WERI-Rb-1 (cell line): ENCODE data around the gene RADIL.

Source experiments
- DNase-seq: peaks from one replicate; pipeline ENCODE4 v3.0.0-alpha.2; 2020
- H3K27ac ChIP-seq: fragments of 250-450 bp; sonication (Bioruptor Pico); 2 replicates; pipeline ENCODE4 v1.5.1; 2020; ENCODE audit warnings: mild to moderate bottlenecking, moderate library complexity
- H3K27me3 ChIP-seq: fragments of 250-450 bp; sonication (Bioruptor Pico); 2 replicates; pipeline ENCODE4 v1.5.1; 2021; ENCODE audit warnings: mild to moderate bottlenecking, low read depth, moderate library complexity; ENCODE audit not compliant: insufficient read depth, severe bottlenecking
- H3K36me3 ChIP-seq: fragments of 250-450 bp; sonication (Bioruptor Pico); 2 replicates; pipeline ENCODE4 v1.5.1; 2020; ENCODE audit warnings: mild to moderate bottlenecking, moderate library complexity
- H3K4me3 ChIP-seq: 2 replicates; pipeline ENCODE4 v1.5.1; 2011; ENCODE audit warnings: low read depth, mild to moderate bottlenecking, control low read depth, low read length
- H3K9me3 ChIP-seq: fragments of 250-450 bp; sonication (Bioruptor Pico); 2 replicates; pipeline ENCODE4 v1.5.1; 2021; ENCODE audit warnings: mild to moderate bottlenecking, moderate library complexity; ENCODE audit not compliant: severe bottlenecking
- TF ChIP-seq, protein P1 (sequence below): IDR thresholded peaks from 2 replicates; pipeline ENCODE4 v1.5.1; 2011; ENCODE audit warnings: low read depth, mild to moderate bottlenecking, control low read depth, inconsistent platforms, low read length

RADIL gene

DNA sequence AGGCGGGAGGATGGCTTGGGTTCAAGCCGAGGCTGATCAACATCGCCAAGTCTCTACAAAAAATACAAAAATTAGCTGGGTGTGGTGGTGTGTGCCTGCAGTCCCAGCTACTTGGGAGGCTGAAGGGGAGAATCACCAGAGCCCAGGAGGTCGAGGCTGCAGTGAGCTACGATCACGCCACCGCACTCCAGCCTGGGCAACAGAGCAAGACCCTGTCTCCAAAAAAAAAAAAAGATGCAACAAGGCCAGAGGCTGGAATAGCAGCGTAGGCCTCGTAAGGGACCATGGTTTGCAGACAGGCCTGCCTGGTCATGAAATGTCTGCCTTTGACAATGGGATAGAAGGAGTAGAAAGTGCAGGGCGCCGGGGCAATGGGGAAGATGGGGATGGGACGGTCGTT, 41.7 kb downstream of the RADIL start:
- TF ChIP-seq, protein P1, sequence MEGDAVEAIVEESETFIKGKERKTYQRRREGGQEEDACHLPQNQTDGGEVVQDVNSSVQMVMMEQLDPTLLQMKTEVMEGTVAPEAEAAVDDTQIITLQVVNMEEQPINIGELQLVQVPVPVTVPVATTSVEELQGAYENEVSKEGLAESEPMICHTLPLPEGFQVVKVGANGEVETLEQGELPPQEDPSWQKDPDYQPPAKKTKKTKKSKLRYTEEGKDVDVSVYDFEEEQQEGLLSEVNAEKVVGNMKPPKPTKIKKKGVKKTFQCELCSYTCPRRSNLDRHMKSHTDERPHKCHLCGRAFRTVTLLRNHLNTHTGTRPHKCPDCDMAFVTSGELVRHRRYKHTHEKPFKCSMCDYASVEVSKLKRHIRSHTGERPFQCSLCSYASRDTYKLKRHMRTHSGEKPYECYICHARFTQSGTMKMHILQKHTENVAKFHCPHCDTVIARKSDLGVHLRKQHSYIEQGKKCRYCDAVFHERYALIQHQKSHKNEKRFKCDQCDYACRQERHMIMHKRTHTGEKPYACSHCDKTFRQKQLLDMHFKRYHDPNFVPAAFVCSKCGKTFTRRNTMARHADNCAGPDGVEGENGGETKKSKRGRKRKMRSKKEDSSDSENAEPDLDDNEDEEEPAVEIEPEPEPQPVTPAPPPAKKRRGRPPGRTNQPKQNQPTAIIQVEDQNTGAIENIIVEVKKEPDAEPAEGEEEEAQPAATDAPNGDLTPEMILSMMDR, result no peak
- Histone ChIP-seq H3K9me3 (no peaks in the 10 kb centered on the region), H3K27ac (no peak overlapping the region), H3K36me3 (peaks cover 3% of the 10 kb centered on the region), H3K4me3 (no peak overlapping the region), H3K27me3 (no peaks in the 10 kb centered on the region)
- DNase-seq, result no peak

DNA sequence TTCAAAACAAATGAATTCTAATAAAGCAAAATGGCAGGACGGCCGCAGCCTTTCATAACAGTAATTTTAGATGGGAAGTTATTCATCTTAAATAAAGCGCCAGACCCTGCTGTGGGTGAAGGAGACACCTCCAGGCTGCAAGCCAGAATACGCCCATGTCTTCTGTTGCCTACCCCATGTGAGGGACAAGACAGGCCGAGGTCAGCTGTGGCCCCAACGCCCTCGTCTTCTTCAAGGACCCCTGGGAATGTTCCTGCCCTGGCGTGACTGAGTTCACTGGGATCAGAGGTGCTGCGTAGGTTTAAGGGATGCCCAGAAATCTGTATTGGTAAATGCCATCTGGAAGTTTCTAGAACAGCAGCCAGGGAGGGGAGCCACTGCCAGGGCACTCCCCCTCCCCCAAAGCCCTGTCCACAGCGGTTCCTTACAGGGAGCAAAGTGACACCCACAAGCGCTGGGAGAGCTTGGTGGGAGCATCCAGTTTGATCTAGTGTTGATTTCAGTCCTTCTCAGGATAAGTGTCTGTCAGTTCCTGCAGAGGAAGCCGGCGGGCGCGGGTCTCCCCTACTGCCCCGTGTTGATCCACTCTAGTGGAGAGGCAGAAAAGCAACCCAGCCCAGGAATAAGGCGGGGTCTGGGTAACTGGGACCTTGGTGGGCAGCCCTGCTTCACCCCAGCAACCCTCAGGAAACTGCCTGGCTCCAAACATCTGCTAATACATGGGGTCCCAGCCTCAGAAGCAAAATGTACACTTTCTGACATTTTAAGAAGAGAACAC, 42.3 kb downstream of the RADIL start:
- Histone ChIP-seq H3K27ac (no peak overlapping the region), H3K27me3 (no peaks in the 10 kb centered on the region), H3K9me3 (no peaks in the 10 kb centered on the region), H3K36me3 (peaks cover 4% of the 10 kb centered on the region), H3K4me3 (no peak overlapping the region)
- DNase-seq, result no peak
- TF ChIP-seq, protein P1, result no peak

- Histone ChIP-seq H3K9me3 (no peaks in the 10 kb centered on the region), H3K36me3 (peaks cover 13% of the 10 kb centered on the region), H3K27ac (no peak overlapping the region), H3K4me3 (no peak overlapping the region), H3K27me3 (no peaks in the 10 kb centered on the region)
- TF ChIP-seq, protein P1, result no peak
- DNase-seq, result peak; percentile 6
These were observed 43.4 kb downstream of the RADIL start for GRCh38 chr7:4840079-4840501.

DNA sequence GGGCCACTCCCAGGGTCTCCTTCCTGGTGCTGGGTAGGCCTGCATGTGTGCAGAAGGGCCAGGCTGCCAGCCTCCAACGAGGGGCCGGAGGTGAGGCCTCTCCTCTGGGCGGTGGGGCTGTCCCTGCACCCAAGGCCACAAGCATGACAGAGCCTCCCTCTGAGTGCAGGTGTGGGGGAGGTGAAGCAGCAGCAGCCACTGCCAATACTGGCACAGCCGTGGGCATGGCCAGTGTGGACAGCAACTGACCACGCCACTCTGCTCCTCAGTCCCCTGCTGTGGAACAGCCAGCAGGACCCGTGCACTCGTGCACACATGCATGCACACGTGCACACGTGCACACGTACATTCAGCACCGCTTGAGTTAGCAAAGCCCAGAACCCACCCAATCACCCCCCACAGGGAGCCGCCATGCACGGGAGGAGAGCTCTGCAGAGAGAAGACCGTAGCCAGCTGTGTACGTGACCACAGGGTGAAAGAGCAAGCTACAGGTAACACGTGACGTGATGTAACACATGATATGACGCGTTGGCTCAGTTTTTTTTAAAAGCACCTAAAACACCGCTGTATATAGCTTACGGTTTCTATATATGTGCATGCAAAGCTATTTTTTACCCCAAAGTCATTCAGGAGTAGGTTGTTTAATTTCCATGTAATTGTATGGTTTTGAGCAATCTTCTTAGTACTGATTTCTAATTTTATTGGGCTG, 44.7 kb downstream of the RADIL start:
- no peaks in the 10 kb centered on the region for H3K9me3 ChIP-seq
- H3K4me3 ChIP-seq, result no peak overlapping the region
- TF ChIP-seq, protein P1, result no peak
- peak; percentile 5 for DNase-seq
- no peaks in the 10 kb centered on the region for H3K27me3 ChIP-seq
- H3K27ac ChIP-seq, result peak overlapping the region; percentile 77
- H3K36me3 ChIP-seq, result peaks cover 22% of the 10 kb centered on the region

DNA sequence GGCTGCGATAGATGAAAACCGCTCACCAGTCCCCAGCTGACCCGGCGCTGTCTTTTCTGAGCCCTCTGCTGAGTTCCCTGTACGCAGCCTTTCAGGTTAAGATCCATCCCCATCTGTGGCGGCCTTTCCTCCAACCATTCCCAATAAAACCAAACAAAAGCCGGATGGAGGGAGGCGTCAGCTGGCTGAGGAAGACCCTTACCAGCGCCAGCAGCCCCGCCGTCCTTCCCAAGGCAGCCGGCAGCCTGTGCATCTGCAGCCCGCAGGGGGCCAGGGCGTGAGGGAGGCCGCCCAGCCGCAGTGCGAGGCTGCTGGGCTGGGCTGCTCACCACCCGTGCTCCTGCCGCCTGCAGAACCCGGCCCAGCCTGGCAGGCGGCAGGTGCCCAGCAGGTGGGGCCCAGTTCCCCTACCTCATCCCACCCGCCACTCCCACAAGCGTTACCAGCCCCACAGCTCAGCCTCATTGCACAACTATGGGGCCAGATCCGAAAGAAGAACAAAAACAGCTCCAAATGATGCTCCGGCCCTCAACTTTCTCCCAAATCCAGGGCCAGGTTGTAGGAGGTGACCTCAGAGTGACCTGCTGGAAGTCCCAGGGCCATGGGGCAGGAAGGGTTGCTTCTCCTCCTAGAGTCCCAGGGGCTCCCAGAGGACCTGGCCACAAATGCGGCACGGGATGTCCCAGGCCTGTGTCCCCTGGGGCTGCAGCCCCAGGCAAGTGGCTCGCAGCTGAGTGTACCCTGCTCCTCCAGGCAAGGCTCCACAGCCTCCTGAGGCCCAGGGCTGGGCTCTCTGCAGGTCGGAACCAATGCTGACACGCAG, 45.5 kb downstream of the RADIL start:
- H3K27ac ChIP-seq, result peak overlapping the region; percentile 77
- DNase-seq, result peak; percentile 62
- H3K4me3 ChIP-seq, result peak overlapping the region; percentile 11; the same call in 1 of the 2 replicates
- H3K9me3 ChIP-seq, result no peaks in the 10 kb centered on the region
- TF ChIP-seq, protein P1, result 0 out of 2 replicates have a peak, but pooled peaks have one; percentile 14
- H3K36me3 ChIP-seq, result peaks cover 27% of the 10 kb centered on the region
- no peaks in the 10 kb centered on the region for H3K27me3 ChIP-seq
